ENCODE data around the gene PHLDA1. TPM values are rescaled to one million over a fixed set of nuclear protein-coding genes. Genes with fewer than 3 reads are reported as not detected.

PHLDA1 gene
- total and polyA plus RNA-seq, 4 donors = 2.8 to 11.5 (median 5.7) TPM

DNA sequence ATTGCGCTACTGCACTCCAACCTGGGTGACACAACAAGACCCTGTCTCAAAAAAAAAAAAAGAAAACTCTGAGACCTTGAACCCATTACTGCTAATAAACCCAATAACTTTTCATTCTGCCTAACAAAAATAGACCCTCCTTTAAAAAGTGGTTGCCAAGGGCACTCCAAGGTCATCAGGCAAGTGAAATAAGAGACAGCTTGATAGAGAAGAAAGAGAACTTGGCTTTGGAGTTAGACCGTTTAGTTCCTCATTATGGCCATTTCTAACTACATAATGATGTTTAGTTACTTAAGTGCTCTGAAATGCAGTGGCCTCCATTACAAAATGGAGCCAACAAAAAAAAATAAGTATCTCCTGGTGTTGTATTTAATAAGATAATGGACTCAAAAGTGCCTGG is 55.9 kb downstream of the PHLDA1 start:
- no peak overlapping the region for H3K9ac ChIP-seq (ENCODE audit: low read depth in 1 of 2, low read length in 2 of 2)
- no peaks in the 10 kb centered on the region for H3K36me3 ChIP-seq (ENCODE audit: control insufficient read depth in 4 of 4, insufficient read depth in 3 of 4, low read depth in 1 of 4, low read length in 3 of 4)
- no peaks in the 10 kb centered on the region for H3K27me3 ChIP-seq (ENCODE audit: control insufficient read depth in 4 of 4, insufficient read depth in 4 of 4, low read length in 3 of 4)
- TF ChIP-seq, protein P1, sequence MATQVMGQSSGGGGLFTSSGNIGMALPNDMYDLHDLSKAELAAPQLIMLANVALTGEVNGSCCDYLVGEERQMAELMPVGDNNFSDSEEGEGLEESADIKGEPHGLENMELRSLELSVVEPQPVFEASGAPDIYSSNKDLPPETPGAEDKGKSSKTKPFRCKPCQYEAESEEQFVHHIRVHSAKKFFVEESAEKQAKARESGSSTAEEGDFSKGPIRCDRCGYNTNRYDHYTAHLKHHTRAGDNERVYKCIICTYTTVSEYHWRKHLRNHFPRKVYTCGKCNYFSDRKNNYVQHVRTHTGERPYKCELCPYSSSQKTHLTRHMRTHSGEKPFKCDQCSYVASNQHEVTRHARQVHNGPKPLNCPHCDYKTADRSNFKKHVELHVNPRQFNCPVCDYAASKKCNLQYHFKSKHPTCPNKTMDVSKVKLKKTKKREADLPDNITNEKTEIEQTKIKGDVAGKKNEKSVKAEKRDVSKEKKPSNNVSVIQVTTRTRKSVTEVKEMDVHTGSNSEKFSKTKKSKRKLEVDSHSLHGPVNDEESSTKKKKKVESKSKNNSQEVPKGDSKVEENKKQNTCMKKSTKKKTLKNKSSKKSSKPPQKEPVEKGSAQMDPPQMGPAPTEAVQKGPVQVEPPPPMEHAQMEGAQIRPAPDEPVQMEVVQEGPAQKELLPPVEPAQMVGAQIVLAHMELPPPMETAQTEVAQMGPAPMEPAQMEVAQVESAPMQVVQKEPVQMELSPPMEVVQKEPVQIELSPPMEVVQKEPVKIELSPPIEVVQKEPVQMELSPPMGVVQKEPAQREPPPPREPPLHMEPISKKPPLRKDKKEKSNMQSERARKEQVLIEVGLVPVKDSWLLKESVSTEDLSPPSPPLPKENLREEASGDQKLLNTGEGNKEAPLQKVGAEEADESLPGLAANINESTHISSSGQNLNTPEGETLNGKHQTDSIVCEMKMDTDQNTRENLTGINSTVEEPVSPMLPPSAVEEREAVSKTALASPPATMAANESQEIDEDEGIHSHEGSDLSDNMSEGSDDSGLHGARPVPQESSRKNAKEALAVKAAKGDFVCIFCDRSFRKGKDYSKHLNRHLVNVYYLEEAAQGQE (IDR thresholded peaks at IDR 0.05) = no peak
- H3K27ac ChIP-seq (ENCODE audit: low read depth in 1 of 2, low read length in 2 of 2) = no peak overlapping the region
- H3K4me1 ChIP-seq (ENCODE audit: control insufficient read depth in 4 of 4, insufficient read depth in 4 of 4, low read length in 3 of 4) = peaks cover 5 to 20% (median 12%) of the 10 kb centered on the region in 4 donors
- WGBS = 92% methylated on average over 2 of the region's 2 CpGs
- no peaks in the 10 kb centered on the region for H3K9me3 ChIP-seq (ENCODE audit: control insufficient read depth in 4 of 4, low read length in 3 of 4)
- no peak for DNase-seq (ENCODE audit: low spot score)
- H3K4me3 ChIP-seq (ENCODE audit: low read depth in 1 of 3, low read length in 3 of 3) = no peak overlapping the region

Other genes with a start within 250 kb of the PHLDA1 start
- 10 to 100 TPM; 38.1 to 74.7 TPM for gene NAP1L1, start 52.9 kb upstream of the PHLDA1 start, total RNA-seq
- gene NAP1L1, start 52.9 kb upstream of the PHLDA1 start, polyA plus RNA-seq = 10 to 100 TPM; 36.6 to 46.6 TPM

Data from liver (tissue), 9 donors.